Stimulated activated CD8-positive, alpha-beta memory T cell treated with anti-CD3 and anti-CD28 coated beads, Interleukin-7, amount 100 ng/mL, for 24 hours (primary cell): ENCODE results near the gene DISP2.

Experiments
- DNase-seq: peaks from one replicate; pipeline ENCODE4 v3.0.0-alpha.2; 2020; ENCODE audit warnings: low read depth

Gene DISP2

GRCh38 chr15:40344217-40344616 is 13.8 kb upstream of the DISP2 start:
- DNase-seq, result no peak

DNA sequence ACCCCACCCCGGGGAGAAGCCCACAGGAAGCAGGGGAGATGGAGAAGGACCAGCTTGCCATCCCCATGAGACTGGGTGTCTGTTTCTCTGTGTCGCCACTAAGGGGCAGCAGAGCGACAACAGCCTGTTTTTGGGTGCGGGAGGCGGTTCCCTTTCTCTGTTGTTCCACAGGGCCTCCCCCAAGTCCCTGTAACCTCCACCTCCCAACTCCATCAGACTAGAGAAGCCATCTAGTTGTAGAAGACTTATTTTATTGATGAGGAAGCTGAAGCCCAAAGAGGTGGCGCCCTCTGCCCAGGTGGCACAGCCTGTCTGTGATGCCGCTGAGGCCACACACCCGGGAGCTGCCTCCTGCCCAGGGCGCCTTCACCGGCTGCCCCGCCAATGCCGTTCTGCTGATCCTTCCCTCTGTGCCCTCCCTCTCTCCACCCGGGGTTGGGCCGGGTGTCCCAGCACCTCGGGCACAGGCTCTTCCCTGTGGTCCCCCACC is 13.3 kb upstream of the DISP2 start:
- peak; percentile 37 for DNase-seq

DNA sequence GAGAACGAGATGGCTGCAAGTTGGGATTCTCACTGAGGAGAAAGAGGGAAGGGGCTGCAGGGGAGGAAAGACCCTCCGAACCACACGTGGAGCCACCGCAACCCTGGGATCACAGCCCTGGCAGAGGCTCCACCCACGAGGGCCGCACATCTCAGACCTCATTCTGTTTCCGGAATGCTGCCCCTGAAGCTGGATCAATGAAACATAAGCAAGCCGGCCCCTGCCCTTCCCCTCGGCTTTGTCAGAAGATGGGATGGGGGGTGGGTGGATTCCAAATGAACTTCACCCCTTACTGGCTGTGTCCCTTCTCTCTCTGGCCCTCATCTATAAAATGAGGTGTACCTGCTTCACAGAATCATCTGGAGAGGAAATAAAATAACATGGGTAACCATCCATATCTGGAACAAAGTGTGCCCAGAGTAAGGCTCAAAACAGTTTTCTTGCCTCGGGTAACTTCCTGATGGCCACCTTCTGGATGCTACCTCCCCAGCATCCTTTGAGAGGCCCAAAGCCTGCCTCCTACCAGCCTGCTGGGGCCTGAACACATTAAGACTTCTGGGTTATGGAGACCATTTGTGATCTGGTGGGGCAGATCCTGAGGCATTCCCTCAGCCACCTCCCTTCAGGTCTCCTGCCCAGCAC is 12.7 kb upstream of the DISP2 start:
- no peak for DNase-seq

DNA sequence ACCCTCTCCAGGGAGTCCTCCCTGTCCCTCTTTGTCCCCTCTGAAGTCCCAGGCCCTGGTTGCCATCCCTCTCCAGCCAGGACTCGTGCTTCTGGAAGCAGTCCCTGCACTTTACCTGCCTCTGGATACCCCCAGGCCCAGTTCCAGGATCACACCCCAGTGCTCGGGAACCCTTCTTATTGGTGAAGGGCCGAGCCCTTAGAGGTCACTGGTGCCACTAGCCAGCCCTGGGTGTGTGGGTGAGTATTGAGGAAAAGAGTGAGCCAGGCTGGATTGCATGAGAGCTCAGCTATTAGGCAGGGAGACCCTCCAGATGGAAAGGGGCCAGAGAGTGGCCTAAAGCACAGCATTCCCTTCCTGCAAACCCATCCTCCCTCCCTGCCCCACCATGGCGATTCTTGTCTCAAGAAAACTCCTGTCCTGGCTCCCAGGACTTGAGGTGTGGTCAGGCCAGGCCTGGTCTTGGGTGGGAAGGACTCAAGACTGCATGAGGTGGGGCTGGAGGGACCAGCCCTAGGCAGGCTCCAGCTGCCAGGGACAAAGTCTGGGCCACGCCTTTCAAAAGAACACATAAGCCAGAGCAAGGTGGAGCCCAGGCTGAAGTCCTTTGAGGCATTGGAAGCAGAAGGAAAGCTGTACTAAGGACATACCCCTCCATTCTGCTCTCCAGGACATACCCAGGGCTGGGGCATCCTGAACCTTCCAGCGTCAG is 12.0 kb upstream of the DISP2 start:
- no peak for DNase-seq

GRCh38 chr15:40346579-40347558 is 11.2 kb upstream of the DISP2 start:
- DNase-seq, result no peak

- no peak for DNase-seq
These were observed 10.2 kb upstream of the DISP2 start for GRCh38 chr15:40347559-40348473.

DNA sequence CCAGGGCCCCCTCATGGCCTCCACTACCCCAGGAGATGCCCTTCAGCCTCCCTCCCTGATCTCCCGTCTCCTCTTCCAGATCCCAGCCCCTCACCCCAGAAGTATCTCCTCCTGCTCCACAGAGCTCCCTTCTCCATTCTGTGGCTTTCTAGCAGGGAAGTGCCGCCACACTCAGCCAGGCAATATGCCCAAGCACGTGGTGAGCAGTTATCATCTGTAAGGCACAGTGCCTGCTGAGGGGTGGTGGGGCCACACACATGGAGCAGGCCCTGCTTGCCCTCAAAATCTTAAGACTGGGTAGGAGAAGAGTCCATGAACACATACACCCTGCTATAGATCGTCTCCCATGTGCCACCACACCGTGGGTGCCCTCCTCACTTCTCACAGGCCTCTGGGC is 9.5 kb upstream of the DISP2 start:
- DNase-seq, result no peak

DNA sequence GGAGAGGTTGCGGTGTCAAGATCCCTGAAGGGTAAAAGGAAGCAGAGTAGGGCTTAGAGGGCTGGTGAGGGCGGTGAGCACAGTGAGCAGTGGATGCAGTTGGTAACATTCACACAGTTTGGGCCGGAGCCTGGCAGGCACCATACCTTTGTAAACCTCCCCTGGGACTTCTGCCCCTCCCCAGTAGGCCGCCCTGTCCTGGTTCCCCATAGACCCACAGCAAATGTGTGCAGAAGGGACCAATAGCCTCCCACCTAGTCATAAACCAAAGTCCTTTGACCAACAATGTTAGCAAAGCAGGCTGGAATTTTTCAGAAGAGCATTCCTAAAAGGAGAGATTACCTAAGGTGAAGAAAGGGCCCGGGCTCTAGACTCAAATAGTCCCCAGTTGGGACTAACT is 8.9 kb upstream of the DISP2 start:
- DNase-seq, result no peak

- no peak for DNase-seq
These were observed 5.6 kb upstream of the DISP2 start for GRCh38 chr15:40352281-40352901.

DNA sequence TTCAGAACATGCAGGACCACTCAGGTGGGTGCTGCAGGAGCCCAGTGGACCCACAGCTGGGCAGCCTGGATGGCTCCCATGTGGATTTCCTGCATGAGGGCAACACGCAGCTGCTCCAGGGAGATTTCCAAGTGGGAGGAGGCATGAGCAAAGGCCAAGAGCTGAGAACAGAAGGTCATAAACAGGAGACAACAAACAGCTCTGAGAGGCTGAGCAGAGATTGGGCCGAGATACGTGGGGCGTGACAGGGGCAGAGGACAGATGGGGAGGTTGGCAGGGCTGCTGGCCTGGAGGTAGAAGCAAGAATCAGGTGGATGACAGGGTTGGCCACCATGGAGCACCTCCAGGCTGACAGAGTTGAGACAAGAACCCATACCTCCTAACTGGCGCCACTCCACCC is 4.3 kb upstream of the DISP2 start:
- no peak for DNase-seq

DNA sequence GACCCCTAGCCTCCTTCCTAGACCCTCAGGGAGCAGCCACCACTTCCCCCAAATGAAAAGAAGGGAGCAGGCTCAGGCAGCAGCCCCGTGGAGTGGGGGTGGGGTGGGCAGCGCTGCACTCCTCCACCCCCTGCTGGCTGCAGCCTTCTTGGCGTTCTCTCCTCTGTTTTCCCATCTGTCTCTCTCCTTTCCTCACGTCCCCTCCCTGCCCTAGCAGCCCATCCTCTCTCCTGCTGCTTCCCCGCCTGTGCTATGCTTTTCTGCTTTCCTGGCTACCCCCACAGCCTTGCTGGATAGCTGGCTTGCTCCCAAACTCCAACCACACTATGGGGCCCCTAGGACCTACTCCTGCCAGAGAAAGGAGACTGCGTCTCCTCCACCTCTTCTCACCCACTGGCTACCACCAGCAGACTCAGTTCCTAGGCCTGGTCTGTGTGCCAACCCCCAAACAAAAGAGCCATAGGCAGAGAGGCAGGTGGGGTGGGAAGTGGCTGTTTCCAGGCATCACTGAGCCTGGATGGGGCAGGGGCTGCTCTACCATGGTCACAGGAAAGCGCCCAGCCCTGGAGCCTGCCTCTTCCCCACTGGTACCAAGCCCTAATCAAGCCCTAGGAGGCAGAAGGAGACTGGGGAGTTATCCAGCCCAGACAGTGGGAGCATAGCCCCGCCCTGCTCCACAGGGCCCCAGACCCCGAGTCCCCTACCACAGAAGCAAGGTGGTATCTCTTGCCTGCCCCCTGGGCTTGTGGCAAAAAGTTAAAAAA is 3.4 kb upstream of the DISP2 start:
- no peak for DNase-seq

- no peak for DNase-seq
These were observed 1.9 kb upstream of the DISP2 start for GRCh38 chr15:40355976-40356585.

- no peak for DNase-seq
These were observed 773 bp upstream of the DISP2 start for GRCh38 chr15:40357246-40357645.

- no peak for DNase-seq
These were observed 693 bp downstream of the DISP2 start for GRCh38 chr15:40358471-40359353.

GRCh38 chr15:40360015-40360414 is 2.0 kb downstream of the DISP2 start:
- DNase-seq, result no peak

DNA sequence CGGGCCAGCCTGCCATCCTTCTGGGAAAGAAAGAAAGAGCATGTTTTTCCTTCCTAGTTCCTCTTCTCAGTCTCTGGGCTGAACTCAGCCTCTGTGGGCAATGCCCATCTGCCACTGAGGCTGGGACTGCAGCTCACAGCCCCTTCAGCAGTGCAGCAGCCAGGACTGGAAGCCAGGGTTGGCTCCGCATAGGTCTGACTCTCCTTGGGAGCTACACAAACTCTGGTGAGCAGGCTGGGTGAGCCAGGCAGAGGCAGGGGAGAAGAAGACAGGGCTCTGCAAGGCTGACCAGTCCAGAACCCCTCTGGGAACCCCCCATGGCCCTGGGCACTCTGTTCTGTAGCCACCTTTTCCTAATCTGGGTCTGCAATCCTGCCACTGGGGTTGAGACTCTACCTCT is 3.6 kb downstream of the DISP2 start:
- DNase-seq, result no peak

GRCh38 chr15:40363611-40364010 is 5.6 kb downstream of the DISP2 start:
- DNase-seq, result no peak

- DNase-seq, result no peak
These were observed 6.2 kb downstream of the DISP2 start for GRCh38 chr15:40364251-40364650.

- DNase-seq, result no peak
These were observed 7.0 kb downstream of the DISP2 start for GRCh38 chr15:40365016-40365415.
